Pancreas (tissue), 10 donors: ENCODE measurements around the gene CD244. TPM values are rescaled to one million over a fixed set of nuclear protein-coding genes. Genes with fewer than 3 reads are reported as not detected.
"Not testable (repeated sequence)": the region's sequence is repeated elsewhere in the genome, so short reads cannot be mapped to it uniquely, and the experiment has no call there.

Experiments used
- ATAC-seq, 4 donors: fragments of 200-7000 bp; cut with Tn5 transposase; one replicate each; pipeline versions ENCODE4 v1.8.0 to v1.9.1; 2020; ENCODE audit warnings: mild to moderate bottlenecking in 4 of 4, moderate library complexity in 4 of 4
- DNase-seq, 6 donors: peaks; one replicate each; pipeline ENCODE4 v3.0.0-alpha.2; 2020
- FAIRE-seq: peaks from 2 replicates; lab custom pipeline; 2012; peaks lifted over from hg19 to GRCh38; lab: Jason Lieb, UNC
- H3K27ac ChIP-seq, 4 donors: fragments of 200-600 bp; sonication (generic); 1 replicate in 3 of 4; 2 replicates in 1 of 4; pipeline versions ENCODE4 v1.5.0 to v1.8.0; 2020
- H3K27me3 ChIP-seq, 4 donors: fragments of 200-600 bp; one replicate each; pipeline ENCODE4 v1.8.0; 2021
- H3K36me3 ChIP-seq, 3 donors: fragments of 200-600 bp; sonication (generic) in 1 of 3; one replicate each; pipeline versions ENCODE4 v1.5.0 to v1.8.0; 2020 to 2021
- H3K4me1 ChIP-seq, 3 donors: fragments of 200-600 bp; one replicate each; pipeline ENCODE4 v1.8.0; 2021
- H3K4me3 ChIP-seq, 4 donors: fragments of 200-600 bp; sonication (generic) in 2 of 4; one replicate each; pipeline versions ENCODE4 v1.5.0 to v1.8.0; 2020 to 2021
- H3K9me3 ChIP-seq, 4 donors: fragments of 200-600 bp; one replicate each; pipeline ENCODE4 v1.8.0; 2021
- WGBS, 2 donors: extraction: QIAGEN DNeasy Blood & Tissue Kit; methylation state at CpG; one replicate each; pipeline ENCODE4 v1.1.7; 2013; 5-methylcytosine and 5-hydroxymethylcytosine counted together
- intact Hi-C, 3 donors: fragments of 100-400 bp; cut with DNase I; formaldehyde crosslinking; loops; one replicate each; pipeline versions ENCODE4 v1.11.1 to v1.14.2; 2022
- polyA plus RNA-seq, 2 donors: library from polyadenylated mRNA; stranded (reverse); fragments of 200-250 nt; gene quantifications; one replicate each; pipeline ENCODE4 v1.2.3, GENCODE V29; 2013
- total RNA-seq, 6 donors: library from RNA; stranded (reverse); fragmentation: NEBNext Ultra II Directional in 4 of 6; extraction: Animal tissue kit (Norgen Biotek cat#: 25700) in 4 of 6; gene quantifications; one replicate each; pipeline versions ENCODE4 v1.2.1 to v1.2.4, GENCODE V29; 2021 to 2023
- TF ChIP-seq, protein P1 (sequence below), 4 donors: fragments of 200-600 bp; sonication (generic) in 3 of 4; IDR thresholded peaks; one replicate each; pipeline versions ENCODE4 v1.5.0 to v1.8.0; 2021; ENCODE audit warnings: antibody characterized with exemption in 4 of 4
- donor health status: healthy with polysubstance abuse.
- donor health status: DM: no; HTN: no; CAD: no; lungs with moderate emphysema.
- donor health status: DM: no; HTN: no; CAD: no.
- donor health status: control.
- donor health status: control.
- donor health status: Bipolar disorder and iron deficiency.
- donor health status: DM: yes; HTN: yes; CAD: no.
- donor health status: DM: no; HTN: no; CAD: no.
- donor health status: DM: no; HTN: no; CAD: no.
- donor health status: DM: yes; HTN: yes; CAD: no.

CD244 gene
- total and polyA plus RNA-seq, 8 donors: 0.06 to 0.79 (median 0.14) TPM; not detected in 2

DNA sequence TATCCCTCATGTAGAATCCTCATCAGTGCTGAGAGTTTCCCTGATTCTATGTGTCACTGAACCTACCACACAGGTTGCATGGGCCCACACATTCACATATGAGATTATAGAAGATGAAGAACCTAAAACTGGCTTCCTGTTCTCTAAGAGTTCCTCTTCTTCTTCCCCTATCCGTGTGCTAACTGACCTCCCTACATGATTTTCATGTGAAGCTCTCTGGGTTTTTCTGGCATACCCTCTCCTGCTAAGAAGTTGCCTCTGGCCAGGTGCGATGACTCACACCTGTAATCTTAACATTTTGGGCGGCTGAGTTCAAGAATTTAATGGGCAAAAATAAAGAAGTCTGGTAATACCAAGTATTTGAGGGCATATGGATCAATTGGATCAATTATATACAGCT is 5.5 kb upstream of the CD244 start:
- TF ChIP-seq, protein P1, sequence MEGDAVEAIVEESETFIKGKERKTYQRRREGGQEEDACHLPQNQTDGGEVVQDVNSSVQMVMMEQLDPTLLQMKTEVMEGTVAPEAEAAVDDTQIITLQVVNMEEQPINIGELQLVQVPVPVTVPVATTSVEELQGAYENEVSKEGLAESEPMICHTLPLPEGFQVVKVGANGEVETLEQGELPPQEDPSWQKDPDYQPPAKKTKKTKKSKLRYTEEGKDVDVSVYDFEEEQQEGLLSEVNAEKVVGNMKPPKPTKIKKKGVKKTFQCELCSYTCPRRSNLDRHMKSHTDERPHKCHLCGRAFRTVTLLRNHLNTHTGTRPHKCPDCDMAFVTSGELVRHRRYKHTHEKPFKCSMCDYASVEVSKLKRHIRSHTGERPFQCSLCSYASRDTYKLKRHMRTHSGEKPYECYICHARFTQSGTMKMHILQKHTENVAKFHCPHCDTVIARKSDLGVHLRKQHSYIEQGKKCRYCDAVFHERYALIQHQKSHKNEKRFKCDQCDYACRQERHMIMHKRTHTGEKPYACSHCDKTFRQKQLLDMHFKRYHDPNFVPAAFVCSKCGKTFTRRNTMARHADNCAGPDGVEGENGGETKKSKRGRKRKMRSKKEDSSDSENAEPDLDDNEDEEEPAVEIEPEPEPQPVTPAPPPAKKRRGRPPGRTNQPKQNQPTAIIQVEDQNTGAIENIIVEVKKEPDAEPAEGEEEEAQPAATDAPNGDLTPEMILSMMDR (IDR thresholded peaks at IDR 0.05): no peak
- Histone ChIP-seq H3K27me3 (no peaks in the 10 kb centered on the region), H3K27ac (no peak overlapping the region), H3K36me3 (no peaks in the 10 kb centered on the region), H3K4me1 (no peaks in the 10 kb centered on the region), H3K9me3 (no peaks in the 10 kb centered on the region), H3K4me3 (no peak overlapping the region)
- intact Hi-C loops: no loop called here
- FAIRE-seq (no peak), DNase-seq (no peak), ATAC-seq (no peak)
- 80 to 83% methylated on average over 3 of the region's 3 CpGs for WGBS, 2 donors

DNA sequence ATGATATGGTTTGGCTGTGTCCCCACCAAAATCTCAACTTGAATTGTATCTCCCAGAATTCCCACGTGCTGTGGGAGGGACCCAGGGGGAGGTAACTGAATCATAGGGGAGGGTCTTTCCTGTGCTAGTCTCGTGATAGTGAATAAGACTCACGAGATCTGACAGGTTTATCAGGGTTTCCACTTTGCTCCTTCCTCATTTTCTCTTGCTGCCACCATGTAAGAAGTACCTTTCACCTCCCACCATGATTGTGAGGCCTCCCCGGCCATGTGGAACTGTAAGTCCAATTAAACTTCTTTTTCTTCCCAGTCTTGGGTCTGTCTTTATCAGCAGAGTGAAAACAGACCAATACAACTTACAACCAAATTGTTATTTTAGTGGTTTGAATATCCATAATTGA is 5.0 kb upstream of the CD244 start:
- H3K36me3 ChIP-seq, H3K27me3 ChIP-seq, H3K9me3 ChIP-seq, DNase-seq, H3K4me3 ChIP-seq, intact Hi-C loops, ATAC-seq, H3K27ac ChIP-seq, H3K4me1 ChIP-seq, FAIRE-seq: not testable (repeated sequence)
- 70 to 75% methylated on average over 4 of the region's 4 CpGs for WGBS, 2 donors

DNA sequence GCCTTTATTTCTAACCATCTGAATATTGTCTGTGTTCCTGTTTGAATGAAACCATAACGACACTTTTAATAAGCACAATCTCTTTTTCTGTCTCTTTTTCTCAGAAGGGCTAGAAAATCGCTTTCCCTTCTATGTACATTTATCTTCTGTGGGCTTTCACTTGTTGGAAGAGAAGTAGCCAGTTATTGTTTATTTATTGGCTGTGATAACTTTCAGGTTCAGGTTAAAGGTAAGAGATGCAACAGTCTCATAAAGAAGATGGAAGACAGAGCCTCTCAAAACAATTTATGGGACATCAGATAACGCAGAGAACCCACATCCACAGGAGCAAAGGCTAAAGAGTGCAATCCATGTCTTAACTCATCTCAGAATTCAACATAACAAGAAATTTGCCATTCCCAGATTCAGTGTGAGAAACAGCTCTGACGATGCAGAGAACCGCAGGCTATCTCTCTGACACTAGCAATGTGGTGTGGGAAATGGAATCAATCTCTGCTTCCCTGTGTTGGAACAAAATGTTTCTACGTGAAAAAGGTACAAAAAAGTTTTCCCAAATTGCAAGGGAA is 4.1 kb upstream of the CD244 start:
- FAIRE-seq (no peak), DNase-seq (no peak), ATAC-seq (no peak)
- Histone ChIP-seq H3K4me3 (no peak overlapping the region), H3K27ac (no peak overlapping the region), H3K9me3 (no peaks in the 10 kb centered on the region), H3K4me1 (no peaks in the 10 kb centered on the region), H3K27me3 (no peaks in the 10 kb centered on the region), H3K36me3 (no peaks in the 10 kb centered on the region)
- WGBS, 2 donors: 80% methylated on average over 6 of the region's 6 CpGs
- intact Hi-C loops: no loop called here
- TF ChIP-seq, protein P1 (IDR thresholded peaks at IDR 0.05): no peak

DNA sequence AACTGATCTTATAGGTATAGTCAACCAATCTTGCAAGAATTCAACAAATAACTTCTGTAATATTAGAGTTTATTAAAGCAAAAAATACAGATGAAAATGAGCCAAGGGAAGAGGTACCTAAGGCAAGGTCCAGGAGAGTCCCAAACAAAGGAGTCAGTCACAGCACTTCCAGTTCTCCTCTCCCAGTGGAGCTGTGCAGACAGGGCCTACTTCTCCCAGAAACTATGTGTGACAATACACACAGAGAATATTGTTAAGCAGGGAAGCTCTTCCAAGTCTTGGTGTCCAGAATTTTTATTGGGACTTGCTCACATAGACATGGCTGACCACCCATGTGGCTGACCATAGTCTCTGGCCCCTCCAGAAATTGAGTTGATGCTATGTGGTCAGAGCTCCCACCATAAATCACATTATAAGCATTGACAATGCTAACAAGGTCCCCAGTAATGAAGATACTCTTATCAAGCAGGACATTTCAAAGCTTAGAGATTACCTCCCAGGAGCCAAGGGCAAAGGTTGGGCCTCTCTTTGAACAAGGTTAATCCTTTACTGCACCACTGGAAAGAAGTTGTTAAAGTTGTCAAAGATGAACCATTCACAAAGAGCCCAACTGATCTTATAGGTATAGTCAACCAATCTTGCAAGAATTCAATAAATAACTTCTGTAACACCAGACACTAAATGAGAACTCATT is 3.5 kb upstream of the CD244 start:
- H3K36me3 ChIP-seq: no peaks in the 10 kb centered on the region
- FAIRE-seq: no peak
- no peaks in the 10 kb centered on the region for H3K27me3 ChIP-seq

DNA sequence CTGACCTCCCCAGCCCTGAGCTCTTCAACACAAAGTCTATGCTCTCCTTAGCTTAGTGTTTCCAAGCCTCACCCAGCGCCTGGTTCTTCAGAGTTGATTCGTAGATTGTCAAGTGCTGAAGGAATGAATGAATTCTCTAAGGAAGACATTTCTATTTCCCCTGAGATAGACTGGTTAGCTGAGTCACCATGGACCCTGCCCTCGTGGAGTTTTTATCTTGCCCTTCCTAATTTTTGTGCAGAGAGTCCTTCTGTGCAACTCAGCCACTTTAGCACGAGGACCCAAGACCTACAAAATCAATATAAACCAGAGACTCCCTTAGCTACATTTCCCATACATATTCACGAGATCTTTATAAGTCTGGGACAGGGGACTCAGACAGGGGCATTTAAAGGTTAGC is 2.6 kb upstream of the CD244 start:
- no peak overlapping the region for H3K27ac ChIP-seq
- intact Hi-C loops: no loop called here
- TF ChIP-seq, protein P1 (IDR thresholded peaks at IDR 0.05): no peak

More for the DNA sequence above, 3.5 kb upstream of the CD244 start:
- Histone ChIP-seq H3K4me3 (no peak overlapping the region), H3K9me3 (no peaks in the 10 kb centered on the region), H3K4me1 (no peaks in the 10 kb centered on the region), H3K27ac (no peak overlapping the region)
- TF ChIP-seq, protein P1 (IDR thresholded peaks at IDR 0.05): no peak
- DNase-seq (no peak), ATAC-seq (no peak)
- intact Hi-C loops: no loop called here

More for the DNA sequence above, 2.6 kb upstream of the CD244 start:
- Histone ChIP-seq H3K4me1 (no peaks in the 10 kb centered on the region), H3K4me3 (no peak overlapping the region), H3K9me3 (no peaks in the 10 kb centered on the region), H3K36me3 (no peaks in the 10 kb centered on the region), H3K27me3 (no peaks in the 10 kb centered on the region)
- DNase-seq (no peak), ATAC-seq (no peak), FAIRE-seq (no peak)
- 74 to 78% methylated on average over 5 of the region's 5 CpGs for WGBS, 2 donors
